H1 (cell line): ENCODE results near the gene FABP6. TPM values are rescaled to one million over a fixed set of nuclear protein-coding genes. Genes with fewer than 3 reads are reported as not detected.

Source experiments
- CTCF ChIA-PET: fragments of 300-600 bp; sonication (Branson Sonifier 250); formaldehyde crosslinking; loops from one replicate; lab custom pipeline; 2021; ENCODE audit not compliant: partially characterized antibody; lab: Charles Lee
- POLR2A ChIA-PET: fragments of 300-600 bp; sonication (Branson Sonifier 250); formaldehyde crosslinking; loops from one replicate; lab custom pipeline; 2021; ENCODE audit warnings: inconsistent platforms; ENCODE audit not compliant: partially characterized antibody; lab: Charles Lee
- DNase-seq, 2 experiments: peaks; one replicate each; pipeline versions ENCODE4 v3.0.0 to v3.0.0-alpha.2; 2010 to 2022; ENCODE audit warnings: low spot score in 2 of 2, low read depth in 1 of 2, mixed read lengths in 1 of 2
- FAIRE-seq: peaks from 2 replicates; lab custom pipeline; 2011; peaks lifted over from hg19 to GRCh38; lab: Jason Lieb, UNC
- H2AFZ ChIP-seq: 2 replicates; pipeline ENCODE4 v1.8.1; 2012; ENCODE audit warnings: low read length, inconsistent platforms
- H2AK5ac ChIP-seq: 2 replicates; pipeline ENCODE4 v1.6.1; 2013; ENCODE audit warnings: low read depth, low read length
- H2BK120ac ChIP-seq: replicated peaks from 2 replicates; pipeline ENCODE3; 2013; ENCODE audit warnings: low read depth, low read length, inconsistent platforms
- H2BK12ac ChIP-seq: 2 replicates; pipeline ENCODE4 v1.6.1; 2013; ENCODE audit warnings: low read depth, low read length
- H2BK15ac ChIP-seq: 2 replicates; pipeline ENCODE4 v1.6.1; 2013; ENCODE audit warnings: low read length
- H2BK20ac ChIP-seq: 2 replicates; pipeline ENCODE4 v1.6.1; 2013; ENCODE audit warnings: low read length
- H2BK5ac ChIP-seq: 2 replicates; pipeline ENCODE4 v1.6.1; 2013; ENCODE audit warnings: low read depth, low read length
- H3K14ac ChIP-seq: 2 replicates; pipeline ENCODE4 v1.6.1; 2013; ENCODE audit warnings: inconsistent platforms; ENCODE audit not compliant: insufficient read length
- H3K18ac ChIP-seq: 2 replicates; pipeline ENCODE4 v1.6.1; 2013; ENCODE audit warnings: low read length; ENCODE audit errors: extremely low read depth
- H3K23ac ChIP-seq: 2 replicates; pipeline ENCODE4 v1.6.1; 2013; ENCODE audit warnings: inconsistent platforms; ENCODE audit not compliant: insufficient read length
- H3K23me2 ChIP-seq: 2 replicates; pipeline ENCODE4 v1.6.1; 2013; ENCODE audit warnings: low read depth, low read length
- H3K27ac ChIP-seq: 2 replicates; pipeline ENCODE4 v1.6.1; 2011; ENCODE audit warnings: low read depth, low read length, inconsistent platforms
- H3K27me3 ChIP-seq, 4 experiments: replicated peaks in 1 of 4; 1 replicate in 1 of 4; 2 replicates in 3 of 4; pipeline versions ENCODE4 v1.6.1 to v1.8.1; 2011 to 2013; ENCODE audit warnings: low read length in 3 of 4, mild to moderate bottlenecking in 3 of 4, inconsistent platforms in 2 of 4, mixed read lengths in 2 of 4, moderate library complexity in 1 of 4; ENCODE audit not compliant: control insufficient read depth in 3 of 4, insufficient read depth in 3 of 4; ENCODE audit errors: extremely low read depth in 1 of 4
- H3K36me3 ChIP-seq, 4 experiments: 2 replicates each; pipeline versions ENCODE4 v1.6.1 to v1.8.1; 2011 to 2013; ENCODE audit warnings: mild to moderate bottlenecking in 4 of 4, low read length in 3 of 4, moderate library complexity in 2 of 4, control low read depth in 1 of 4, inconsistent platforms in 1 of 4; ENCODE audit not compliant: insufficient read depth in 4 of 4, control insufficient read depth in 2 of 4
- H3K4ac ChIP-seq: replicated peaks from 2 replicates; pipeline ENCODE3; 2013; ENCODE audit warnings: low read length, low read depth, mixed read lengths, inconsistent platforms; ENCODE audit not compliant: insufficient read length
- H3K4me1 ChIP-seq, 4 experiments: replicated peaks in 1 of 4; 1 replicate in 1 of 4; 2 replicates in 3 of 4; pipeline versions ENCODE4 v1.6.1 to v1.8.1; 2011 to 2013; ENCODE audit warnings: low read length in 3 of 4, inconsistent platforms in 2 of 4, mixed read lengths in 1 of 4; ENCODE audit not compliant: insufficient read depth in 4 of 4, control insufficient read depth in 3 of 4
- H3K4me2 ChIP-seq, 2 experiments: 2 replicates each; pipeline versions ENCODE4 v1.6.1 to v1.8.1; 2011 to 2013; ENCODE audit warnings: low read depth in 2 of 2, low read length in 2 of 2, control low read depth in 1 of 2, inconsistent platforms in 1 of 2, mild to moderate bottlenecking in 1 of 2; ENCODE audit not compliant: insufficient read depth in 1 of 2
- H3K4me3 ChIP-seq, 4 experiments: fragments of 200-600, 300-600 bp in 1 of 4; sonication (generic), shearing (Covaris generic), sonication (Bioruptor Twin) in 1 of 4; 2 replicates each; pipeline versions ENCODE4 v1.5.1 to v1.8.1; 2011 to 2016; ENCODE audit warnings: low read length in 4 of 4, low read depth in 3 of 4, control low read depth in 2 of 4, inconsistent platforms in 2 of 4, mild to moderate bottlenecking in 2 of 4, mixed read lengths in 1 of 4, moderate library complexity in 1 of 4; ENCODE audit not compliant: insufficient read depth in 2 of 4; ENCODE audit errors: extremely low read depth in 1 of 4
- H3K56ac ChIP-seq: replicated peaks from 2 replicates; pipeline ENCODE3; 2013; ENCODE audit warnings: low read depth, mild to moderate bottlenecking, mixed read lengths, low read length, inconsistent platforms; ENCODE audit not compliant: insufficient read length
- H3K79me1 ChIP-seq: 2 replicates; pipeline ENCODE4 v1.6.1; 2013; ENCODE audit warnings: low read depth, low read length, control low read depth
- H3K79me2 ChIP-seq, 2 experiments: 2 replicates each; pipeline versions ENCODE4 v1.6.1 to v1.8.1; 2012 to 2013; ENCODE audit warnings: low read length in 2 of 2, mild to moderate bottlenecking in 2 of 2, inconsistent platforms in 1 of 2; ENCODE audit not compliant: insufficient read depth in 2 of 2, control insufficient read depth in 1 of 2
- H3K9ac ChIP-seq, 4 experiments: replicated peaks in 1 of 4; 1 replicate in 1 of 4; 2 replicates in 3 of 4; pipeline versions ENCODE4 v1.6.1 to v1.8.1; 2011 to 2013; ENCODE audit warnings: low read depth in 3 of 4, low read length in 3 of 4, control low read depth in 2 of 4, mild to moderate bottlenecking in 2 of 4, moderate library complexity in 2 of 4, inconsistent platforms in 1 of 4; ENCODE audit errors: extremely low read depth in 1 of 4
- H3K9me3 ChIP-seq, 2 experiments: 2 replicates each; pipeline versions ENCODE4 v1.6.1 to v1.8.1; 2012 to 2013; ENCODE audit warnings: mild to moderate bottlenecking in 2 of 2, moderate library complexity in 2 of 2, control low read depth in 1 of 2, inconsistent platforms in 1 of 2, low read depth in 1 of 2, low read length in 1 of 2, mixed read lengths in 1 of 2; ENCODE audit not compliant: insufficient read depth in 2 of 2
- H4K20me1 ChIP-seq, 2 experiments: replicated peaks in 1 of 2; 2 replicates each; pipeline versions ENCODE3 to v1.8.1; 2011 to 2013; ENCODE audit warnings: inconsistent platforms in 2 of 2, low read length in 2 of 2, mild to moderate bottlenecking in 1 of 2; ENCODE audit not compliant: insufficient read depth in 2 of 2, control insufficient read depth in 1 of 2
- H4K5ac ChIP-seq: 2 replicates; pipeline ENCODE4 v1.6.1; 2013; ENCODE audit warnings: low read length, low read depth, mixed read lengths, inconsistent platforms; ENCODE audit not compliant: insufficient read length
- H4K8ac ChIP-seq: 2 replicates; pipeline ENCODE4 v1.8.0; 2013; ENCODE audit warnings: mild to moderate bottlenecking, moderate library complexity, low read length, inconsistent platforms; ENCODE audit not compliant: insufficient read depth; ENCODE audit errors: extremely low read depth
- H4K91ac ChIP-seq: replicated peaks from 2 replicates; pipeline ENCODE3; 2013; ENCODE audit warnings: low read length, mixed read lengths, inconsistent platforms; ENCODE audit not compliant: insufficient read length
- ATF2 ChIP-seq: IDR thresholded peaks from 2 replicates; pipeline ENCODE4 v1.6.1; 2012; ENCODE audit warnings: low read length, inconsistent platforms
- WGBS, 2 experiments: shearing (Covaris generic) in 1 of 2; methylation state at CpG; one replicate each; pipeline versions ENCODE4 v1.1.6 to v1.1.7; 2013 to 2015; ENCODE audit warnings: low lambda C conversion rate in 2 of 2, mixed read lengths in 2 of 2, inconsistent platforms in 1 of 2, low coverage in 1 of 2, missing lambda C conversion rate in 1 of 2; ENCODE audit not compliant: insufficient replicate concordance in 2 of 2, insufficient coverage in 1 of 2, insufficient read length in 1 of 2; ENCODE audit errors: extremely low coverage in 1 of 2, missing lambda C conversion rate in 1 of 2; 5-methylcytosine and 5-hydroxymethylcytosine counted together
- polyA plus RNA-seq, 7 experiments: library from polyadenylated mRNA; depleted of rRNA in 3 of 7; stranded (reverse) in 5 of 7; unstranded in 2 of 7; fragments of >200 nt in 5 of 7; fragments of 200-250 nt in 2 of 7; gene quantifications; 1 replicate in 5 of 7; 2 replicates in 1 of 7; 4 replicates in 1 of 7; pipeline versions ENCODE4 v1.2.1 to v1.2.3, GENCODE V29; 2011 to 2013; ENCODE audit warnings: missing spikeins in 2 of 7, mixed read lengths in 2 of 7
- total RNA-seq: library from RNA; stranded (reverse); fragmentation: NEBNext Ultra II Directional; extraction: Animal tissue kit (Norgen Biotek cat#: 25700); gene quantifications from 2 replicates; pipeline ENCODE4 v1.2.1, GENCODE V29; 2021

Gene FABP6
- total and polyA plus RNA-seq, 2 of the 8 experiments (the other 6 are each of a cell fraction or from before 2014, with no cell fraction given): 4.8 to 6.1 TPM

GRCh38 chr5:160209917-160210316, 19.4 kb upstream of the FABP6 start:
- Histone ChIP-seq H3K27me3 (no peaks in the 10 kb centered on the region), H2BK120ac (no peak overlapping the region), H3K23me2 (no peaks in the 10 kb centered on the region), H3K4me3 (no peak overlapping the region), H4K91ac (no peak overlapping the region), H3K4me1 (no peaks in the 10 kb centered on the region), H4K5ac (no peak overlapping the region), H2BK20ac (no peak overlapping the region), H4K20me1 (no peaks in the 10 kb centered on the region), H2BK15ac (no peak overlapping the region), H3K56ac (no peak overlapping the region), H3K14ac (no peak overlapping the region), H4K8ac (no peak overlapping the region), H3K23ac (no peak overlapping the region), H3K4me2 (no peak overlapping the region), H3K79me1 (no peaks in the 10 kb centered on the region), H2AK5ac (no peak overlapping the region), H3K36me3 (no peaks in the 10 kb centered on the region), H2AFZ (peak overlapping the region; percentile 24; the same call in 1 of the 2 replicates), H3K9me3 (no peaks in the 10 kb centered on the region), H3K9ac (no peak overlapping the region), H3K79me2 (no peaks in the 10 kb centered on the region), H3K4ac (no peak overlapping the region), H3K27ac (no peak overlapping the region), H2BK12ac (no peak overlapping the region), H3K18ac (no peak overlapping the region), H2BK5ac (no peak overlapping the region)
- DNase-seq (no peak), FAIRE-seq (no peak)
- WGBS, 2 experiments: 93% methylated on average over 2 of the region's 2 CpGs; no CpG with 5 or more reads in 1 of the 2 experiments
- POLR2A ChIA-PET: interaction anchor here (0.7 to 1.1 kb wide), 2 partner anchors 21 to 77 kb away, joined by 4 read pairs; no protein-coding TSS in a partner anchor
- CTCF ChIA-PET: interaction anchor here (0.8 to 2.6 kb wide), 9 partner anchors 8 to 182 kb away, joined by 3 to 16 read pairs (median 5); no protein-coding TSS in a partner anchor
- no peak for TF ChIP-seq ATF2
